GM12801 (cell line): ENCODE measurements around the gene LNX1.

Source experiments
- TF ChIP-seq, protein P1 (sequence below): IDR thresholded peaks from one replicate; pipeline ENCODE4 v1.5.1; 2011; ENCODE audit warnings: control low read depth; ENCODE audit not compliant: insufficient read length; ENCODE audit errors: extremely low read depth

LNX1 gene

GRCh38 chr4:53614591-53614990, 23.3 kb upstream of the LNX1 start:
- TF ChIP-seq, protein P1, sequence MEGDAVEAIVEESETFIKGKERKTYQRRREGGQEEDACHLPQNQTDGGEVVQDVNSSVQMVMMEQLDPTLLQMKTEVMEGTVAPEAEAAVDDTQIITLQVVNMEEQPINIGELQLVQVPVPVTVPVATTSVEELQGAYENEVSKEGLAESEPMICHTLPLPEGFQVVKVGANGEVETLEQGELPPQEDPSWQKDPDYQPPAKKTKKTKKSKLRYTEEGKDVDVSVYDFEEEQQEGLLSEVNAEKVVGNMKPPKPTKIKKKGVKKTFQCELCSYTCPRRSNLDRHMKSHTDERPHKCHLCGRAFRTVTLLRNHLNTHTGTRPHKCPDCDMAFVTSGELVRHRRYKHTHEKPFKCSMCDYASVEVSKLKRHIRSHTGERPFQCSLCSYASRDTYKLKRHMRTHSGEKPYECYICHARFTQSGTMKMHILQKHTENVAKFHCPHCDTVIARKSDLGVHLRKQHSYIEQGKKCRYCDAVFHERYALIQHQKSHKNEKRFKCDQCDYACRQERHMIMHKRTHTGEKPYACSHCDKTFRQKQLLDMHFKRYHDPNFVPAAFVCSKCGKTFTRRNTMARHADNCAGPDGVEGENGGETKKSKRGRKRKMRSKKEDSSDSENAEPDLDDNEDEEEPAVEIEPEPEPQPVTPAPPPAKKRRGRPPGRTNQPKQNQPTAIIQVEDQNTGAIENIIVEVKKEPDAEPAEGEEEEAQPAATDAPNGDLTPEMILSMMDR: no peak

DNA sequence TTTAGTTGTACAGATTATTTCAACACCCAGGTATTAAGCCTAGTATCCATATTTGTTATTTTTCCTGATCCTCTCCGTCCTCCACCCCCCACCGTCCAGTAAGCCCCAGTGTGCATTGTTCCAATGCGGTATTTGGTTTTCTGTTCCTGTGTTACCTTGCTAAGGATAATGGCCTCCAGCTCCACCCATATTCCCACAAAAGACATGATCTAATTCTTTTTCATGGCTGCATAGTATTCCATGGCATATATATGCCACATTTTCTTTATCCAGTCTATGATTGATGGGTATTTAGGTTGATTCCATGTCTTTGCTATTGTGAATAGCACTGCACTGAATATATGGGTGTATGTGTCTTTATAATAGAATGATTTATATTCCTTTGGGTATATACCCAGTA, 22.1 kb upstream of the LNX1 start:
- TF ChIP-seq, protein P1: no peak

DNA sequence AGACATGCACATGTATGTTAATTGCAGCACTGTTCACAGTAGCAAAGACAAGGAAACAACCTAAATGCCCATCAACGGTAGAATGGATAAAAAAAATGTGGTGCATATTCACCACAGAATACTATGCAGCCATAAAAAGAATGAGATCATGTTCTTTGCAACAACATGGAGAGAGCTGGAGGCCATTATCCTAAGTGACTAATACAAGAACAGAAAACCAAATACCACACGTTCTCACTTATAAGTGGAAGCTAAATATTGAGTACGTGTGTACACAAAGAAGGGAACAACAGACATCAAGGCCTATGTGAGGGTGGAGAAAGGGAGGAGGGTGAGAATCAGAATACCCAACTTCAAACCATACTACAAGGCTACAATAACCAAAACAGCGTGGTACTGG, 17.4 kb upstream of the LNX1 start:
- TF ChIP-seq, protein P1: no peak

GRCh38 chr4:53608242-53608641, 17.0 kb upstream of the LNX1 start:
- TF ChIP-seq, protein P1: no peak

- TF ChIP-seq, protein P1: no peak
Measured at GRCh38 chr4:53605783-53606182, 14.5 kb upstream of the LNX1 start.

DNA sequence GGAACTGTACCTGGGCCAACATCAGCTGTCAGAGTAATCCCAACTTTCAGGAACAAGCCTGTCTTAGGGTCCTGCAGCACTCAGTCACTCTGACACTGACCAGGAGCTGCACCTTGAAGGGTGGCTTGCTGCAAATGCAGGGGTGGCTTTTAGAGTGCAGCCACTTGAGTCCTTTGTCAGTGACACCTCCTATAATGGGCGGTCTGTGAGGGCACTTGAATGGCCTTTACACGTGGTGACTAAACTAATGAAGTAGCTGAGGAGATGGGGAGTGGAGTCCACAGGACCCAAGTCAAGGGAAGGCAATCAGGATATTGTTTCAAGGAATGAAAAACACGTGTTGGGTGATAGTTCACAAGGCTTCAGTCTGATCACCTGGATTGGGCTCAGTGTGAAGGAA, 11.1 kb upstream of the LNX1 start:
- TF ChIP-seq, protein P1: no peak

DNA sequence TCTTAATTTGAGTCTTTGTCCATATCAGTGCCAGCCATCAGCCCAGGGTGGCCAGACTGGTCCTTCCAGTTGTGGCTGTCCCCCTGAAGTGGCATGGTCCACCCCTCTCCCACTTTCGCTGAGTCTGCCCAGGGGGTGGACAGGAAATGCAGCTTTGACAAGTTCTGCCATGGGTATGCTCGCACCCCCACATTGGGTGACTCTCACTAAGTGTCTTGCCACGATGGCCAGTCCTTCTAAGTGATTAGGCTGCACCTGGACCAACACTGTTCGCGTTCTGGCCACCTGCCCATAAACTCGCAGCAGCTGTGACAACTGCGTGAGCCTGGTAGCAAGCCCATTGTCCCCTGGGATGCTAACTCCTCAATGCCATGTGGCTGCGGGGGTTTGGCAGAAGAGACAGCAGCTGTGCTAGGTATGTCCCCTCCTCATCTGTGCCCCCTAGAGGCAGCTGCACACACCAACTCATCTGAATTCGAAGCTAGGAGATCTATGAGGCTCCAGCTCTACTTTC, 10.0 kb upstream of the LNX1 start:
- TF ChIP-seq, protein P1: no peak

- TF ChIP-seq, protein P1: no peak
Measured at GRCh38 chr4:53599632-53600031, 8.3 kb upstream of the LNX1 start.
